Uterus (tissue), 4 donors: ENCODE measurements around the gene ZFHX2. TPM values are rescaled to one million over a fixed set of nuclear protein-coding genes. Genes with fewer than 3 reads are reported as not detected.

Experiments
- DNase-seq, 2 donors: peaks; one replicate each; pipeline ENCODE4 v3.0.0-alpha.2; 2019 to 2020
- H3K27ac ChIP-seq, 2 donors: fragments of 200-600 bp; sonication (generic); 1 replicate in 1 of 2; 2 replicates in 1 of 2; pipeline ENCODE4 v1.5.1; 2016 to 2018
- H3K27me3 ChIP-seq, 2 donors: fragments of 200-600 bp; sonication (generic); one replicate each; pipeline ENCODE4 v1.5.1; 2018 to 2019; ENCODE audit warnings: control low read depth in 1 of 2
- H3K36me3 ChIP-seq, 2 donors: fragments of 200-600 bp; sonication (generic); one replicate each; pipeline ENCODE4 v1.5.1; 2019; ENCODE audit warnings: control low read depth in 1 of 2
- H3K4me1 ChIP-seq, 2 donors: fragments of 200-600 bp; sonication (generic); one replicate each; pipeline ENCODE4 v1.5.1; 2018 to 2019; ENCODE audit warnings: control low read depth in 1 of 2
- H3K4me3 ChIP-seq, 2 donors: fragments of 200-600 bp; sonication (generic); 1 replicate in 1 of 2; 2 replicates in 1 of 2; pipeline ENCODE4 v1.5.1; 2018 to 2019; ENCODE audit warnings: mild to moderate bottlenecking in 1 of 2
- H3K9me3 ChIP-seq, 2 donors: fragments of 200-600 bp; sonication (generic); one replicate each; pipeline ENCODE4 v1.5.1; 2019; ENCODE audit warnings: control low read depth in 1 of 2
- CTCF ChIP-seq, 4 experiments: fragments of 200-600 bp in 2 of 4; fragments of 450-650 bp in 2 of 4; sonication (generic) in 2 of 4; IDR thresholded peaks; one replicate each; pipeline ENCODE4 v1.5.1; 2016 to 2019; ENCODE audit warnings: antibody characterized with exemption in 4 of 4, mild to moderate bottlenecking in 2 of 4, moderate library complexity in 1 of 4
- POLR2A ChIP-seq, 2 donors: fragments of 450-650 bp; IDR thresholded peaks; one replicate each; pipeline ENCODE4 v1.6.1; 2016; ENCODE audit warnings: antibody characterized with exemption in 2 of 2, mild to moderate bottlenecking in 1 of 2, moderate library complexity in 1 of 2
- intact Hi-C: fragments of 100-400 bp; cut with DNase I; formaldehyde crosslinking; loops from one replicate; pipeline ENCODE4 v1.15.1; 2023; ENCODE audit warnings: low total_unique reads
- total RNA-seq, 4 donors: library from RNA; depleted of rRNA in 3 of 4; stranded (reverse); fragments of >200 nt in 3 of 4; gene quantifications; one replicate each; pipeline versions ENCODE4 v1.1.0 to v1.2.4, GENCODE V29; 2014 to 2023
- donor health status: DM: yes; HTN: yes; CAD: no.

The ZFHX2 gene
- total RNA-seq, 4 donors from 2014 or later = 0.35 to 1.7 TPM; not detected in 2

DNA sequence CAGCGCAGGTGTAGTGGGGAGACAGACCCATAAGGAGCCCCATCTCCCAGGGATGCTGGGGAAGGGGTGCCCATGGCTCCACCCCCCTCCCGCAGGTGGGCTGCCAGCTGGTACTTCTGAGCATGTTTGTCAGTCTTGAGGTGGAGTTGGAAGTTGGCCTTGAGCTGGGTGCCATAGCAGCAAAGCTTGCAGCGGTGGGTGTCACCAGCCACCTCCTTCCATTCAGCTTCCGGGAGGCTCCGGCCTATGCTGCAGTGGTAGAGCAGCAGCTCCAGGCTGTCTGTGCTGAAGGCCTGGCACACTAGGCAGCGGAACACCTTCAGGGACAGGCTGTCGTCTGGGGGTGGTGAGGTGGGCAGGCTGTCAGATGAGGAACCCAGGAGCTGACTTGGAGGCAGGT is 18.9 kb downstream of the ZFHX2 start:
- no peaks in the 10 kb centered on the region for H3K36me3 ChIP-seq
- no peaks in the 10 kb centered on the region for H3K27me3 ChIP-seq
- no peak overlapping the region for H3K27ac ChIP-seq
- no peak for TF ChIP-seq POLR2A (IDR thresholded peaks at IDR 0.05)
- no peaks in the 10 kb centered on the region for H3K9me3 ChIP-seq
- no peak for DNase-seq
- intact Hi-C loops = no loop called here
- H3K4me1 ChIP-seq = no peaks in the 10 kb centered on the region
- no peak overlapping the region for H3K4me3 ChIP-seq

- Histone ChIP-seq H3K27me3 (no peaks in the 10 kb centered on the region), H3K27ac (no peak overlapping the region), H3K9me3 (no peaks in the 10 kb centered on the region), H3K4me3 (no peak overlapping the region), H3K36me3 (no peaks in the 10 kb centered on the region), H3K4me1 (no peaks in the 10 kb centered on the region)
- no peak for DNase-seq
- TF ChIP-seq CTCF (IDR thresholded peaks at IDR 0.05) = no peak
- TF ChIP-seq POLR2A (IDR thresholded peaks at IDR 0.05) = no peak
- intact Hi-C loops = no loop called here
Measured at GRCh38 chr14:23531391-23531790, 20.2 kb downstream of the ZFHX2 start.

DNA sequence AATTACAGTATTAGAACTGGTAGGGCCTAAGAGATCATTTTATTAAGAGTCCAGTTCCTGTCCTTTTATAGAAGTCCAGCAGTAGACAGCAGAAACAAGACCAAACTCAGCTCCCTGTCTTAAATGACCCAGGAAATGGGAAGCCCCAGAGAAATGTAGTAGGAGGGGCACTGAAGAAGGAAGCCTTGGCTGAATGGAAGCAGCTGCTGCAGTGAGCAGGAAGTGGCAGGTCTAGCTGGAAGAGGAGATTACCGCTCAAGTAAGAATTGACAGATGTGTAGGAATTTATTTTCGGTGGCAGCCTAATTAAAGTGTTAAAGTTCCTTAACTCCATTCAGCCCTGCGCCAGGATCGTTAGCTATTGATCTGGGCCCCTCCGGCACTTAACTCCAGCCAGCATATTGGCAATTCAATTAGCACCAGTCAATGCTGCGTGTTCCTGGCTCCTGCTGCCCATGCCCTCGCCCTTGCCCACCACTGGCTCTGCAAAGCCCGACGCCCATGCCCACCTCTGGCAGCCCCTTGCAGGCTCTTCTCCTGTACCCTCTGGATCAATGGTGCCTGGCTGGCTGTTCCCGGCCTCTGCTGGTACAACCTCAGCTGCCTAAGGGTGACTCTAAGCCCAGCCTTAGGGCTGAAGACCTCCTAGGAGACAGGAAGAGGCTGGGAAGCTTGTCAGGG is 21.1 kb downstream of the ZFHX2 start:
- DNase-seq = no peak
- no peaks in the 10 kb centered on the region for H3K4me1 ChIP-seq
- intact Hi-C loops = no loop called here
- H3K36me3 ChIP-seq = no peaks in the 10 kb centered on the region
- H3K27me3 ChIP-seq = no peaks in the 10 kb centered on the region
- no peaks in the 10 kb centered on the region for H3K9me3 ChIP-seq
- no peak overlapping the region for H3K27ac ChIP-seq
- no peak for TF ChIP-seq POLR2A (IDR thresholded peaks at IDR 0.05)
- no peak for TF ChIP-seq CTCF (IDR thresholded peaks at IDR 0.05)
- no peak overlapping the region for H3K4me3 ChIP-seq

- H3K4me1 ChIP-seq = no peaks in the 10 kb centered on the region
- no peak overlapping the region for H3K27ac ChIP-seq
- no peak overlapping the region for H3K4me3 ChIP-seq
- intact Hi-C loops = no loop called here
- no peaks in the 10 kb centered on the region for H3K27me3 ChIP-seq
- H3K36me3 ChIP-seq = no peaks in the 10 kb centered on the region
- DNase-seq = no peak
- TF ChIP-seq POLR2A (IDR thresholded peaks at IDR 0.05) (no peak), CTCF (IDR thresholded peaks at IDR 0.05) (no peak)
- H3K9me3 ChIP-seq = no peaks in the 10 kb centered on the region
Measured at GRCh38 chr14:23529016-23529415, 22.5 kb downstream of the ZFHX2 start.

- no peak for TF ChIP-seq POLR2A (IDR thresholded peaks at IDR 0.05)
- TF ChIP-seq CTCF (IDR thresholded peaks at IDR 0.05) = no peak
- no peak overlapping the region for H3K27ac ChIP-seq
- H3K36me3 ChIP-seq = no peaks in the 10 kb centered on the region
- intact Hi-C loops = no loop called here
- H3K4me3 ChIP-seq = no peak overlapping the region
- H3K4me1 ChIP-seq = no peaks in the 10 kb centered on the region
- no peaks in the 10 kb centered on the region for H3K9me3 ChIP-seq
- no peak for DNase-seq
- no peaks in the 10 kb centered on the region for H3K27me3 ChIP-seq
Measured at GRCh38 chr14:23528555-23528954, 23.0 kb downstream of the ZFHX2 start.

GRCh38 chr14:23525611-23526010 is 26.0 kb downstream of the ZFHX2 start:
- Histone ChIP-seq H3K36me3 (no peaks in the 10 kb centered on the region), H3K27me3 (no peaks in the 10 kb centered on the region)
- intact Hi-C loops = no loop called here

More at GRCh38 chr14:23525611-23526010, 26.0 kb downstream of the ZFHX2 start:
- TF ChIP-seq POLR2A (IDR thresholded peaks at IDR 0.05) (no peak), CTCF (IDR thresholded peaks at IDR 0.05) (no peak)
- DNase-seq = no peak
- H3K4me1 ChIP-seq = no peaks in the 10 kb centered on the region
- H3K27ac ChIP-seq = no peak overlapping the region
- H3K9me3 ChIP-seq = no peaks in the 10 kb centered on the region
- H3K4me3 ChIP-seq = no peak overlapping the region
